SU-DHL-6 (cell line): Measurements from ENCODE around the gene OR6V1.

Experiments used
- EZH2phosphoT487 ChIP-seq: fragments of 200-600 bp; sonication (generic), shearing (Covaris generic); conservative IDR thresholded peaks from 2 replicates; pipeline ENCODE4 v1.6.1; 2018; ENCODE audit warnings: mild to moderate bottlenecking, antibody characterized with exemption, low read length, moderate library complexity, mixed read lengths
- TF ChIP-seq, protein P1 (sequence below): fragments of 200-600 bp; sonication (generic); IDR thresholded peaks from one replicate; pipeline ENCODE4 v1.5.1; 2017; ENCODE audit warnings: antibody characterized with exemption, mild to moderate bottlenecking, low read length, moderate library complexity; ENCODE audit not compliant: insufficient read depth, poor library complexity, severe bottlenecking

DNA sequence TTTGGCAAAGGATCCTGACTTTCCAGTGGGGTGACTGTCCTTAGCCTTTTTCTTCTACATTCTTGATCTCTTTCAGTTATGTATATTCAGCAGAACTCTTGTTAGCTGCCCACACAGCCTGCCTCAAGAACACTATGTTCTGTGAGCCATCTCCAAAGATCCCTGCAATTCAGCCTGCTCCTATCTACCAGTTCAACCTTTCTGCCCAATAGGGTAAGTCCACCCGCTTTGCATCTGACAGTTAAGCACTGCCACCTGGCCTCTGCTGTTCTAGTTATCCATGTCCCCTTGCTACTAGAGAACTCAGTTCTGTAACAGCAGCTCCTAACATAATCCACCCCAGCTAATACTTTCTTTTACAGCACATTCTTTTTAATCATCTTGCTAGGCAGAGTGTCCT lies 38.7 kb upstream of the OR6V1 start:
- TF ChIP-seq, protein P1, sequence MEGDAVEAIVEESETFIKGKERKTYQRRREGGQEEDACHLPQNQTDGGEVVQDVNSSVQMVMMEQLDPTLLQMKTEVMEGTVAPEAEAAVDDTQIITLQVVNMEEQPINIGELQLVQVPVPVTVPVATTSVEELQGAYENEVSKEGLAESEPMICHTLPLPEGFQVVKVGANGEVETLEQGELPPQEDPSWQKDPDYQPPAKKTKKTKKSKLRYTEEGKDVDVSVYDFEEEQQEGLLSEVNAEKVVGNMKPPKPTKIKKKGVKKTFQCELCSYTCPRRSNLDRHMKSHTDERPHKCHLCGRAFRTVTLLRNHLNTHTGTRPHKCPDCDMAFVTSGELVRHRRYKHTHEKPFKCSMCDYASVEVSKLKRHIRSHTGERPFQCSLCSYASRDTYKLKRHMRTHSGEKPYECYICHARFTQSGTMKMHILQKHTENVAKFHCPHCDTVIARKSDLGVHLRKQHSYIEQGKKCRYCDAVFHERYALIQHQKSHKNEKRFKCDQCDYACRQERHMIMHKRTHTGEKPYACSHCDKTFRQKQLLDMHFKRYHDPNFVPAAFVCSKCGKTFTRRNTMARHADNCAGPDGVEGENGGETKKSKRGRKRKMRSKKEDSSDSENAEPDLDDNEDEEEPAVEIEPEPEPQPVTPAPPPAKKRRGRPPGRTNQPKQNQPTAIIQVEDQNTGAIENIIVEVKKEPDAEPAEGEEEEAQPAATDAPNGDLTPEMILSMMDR = no peak
- TF ChIP-seq EZH2phosphoT487 = no peak
